IPS-18a (cell line): Measurements from ENCODE around the gene HLA-E.
"Not testable (repeated sequence)": the region's sequence is repeated elsewhere in the genome, so short reads cannot be mapped to it uniquely, and the experiment has no call there.

Source experiments
- H3K27ac ChIP-seq: one replicate; pipeline ENCODE4 v1.5.1; 2013; ENCODE audit warnings: low read length
- H3K27me3 ChIP-seq: one replicate; pipeline ENCODE4 v1.6.1; 2013; ENCODE audit warnings: mild to moderate bottlenecking, low read length; ENCODE audit not compliant: control insufficient read depth, insufficient read depth
- H3K36me3 ChIP-seq: one replicate; pipeline ENCODE4 v1.6.1; 2013; ENCODE audit warnings: low read depth, low read length; ENCODE audit not compliant: control insufficient read depth
- H3K4me1 ChIP-seq: one replicate; pipeline ENCODE4 v1.6.1; 2013; ENCODE audit warnings: low read depth, low read length; ENCODE audit not compliant: control insufficient read depth
- H3K4me3 ChIP-seq: one replicate; pipeline ENCODE4 v1.5.1; 2013; ENCODE audit warnings: low read length
- H3K9ac ChIP-seq: one replicate; pipeline ENCODE4 v1.6.1; 2013; ENCODE audit warnings: mild to moderate bottlenecking, low read length, moderate library complexity
- H3K9me3 ChIP-seq: one replicate; pipeline ENCODE4 v1.6.1; 2013; ENCODE audit warnings: low read depth, low read length; ENCODE audit not compliant: control insufficient read depth

HLA-E gene

DNA sequence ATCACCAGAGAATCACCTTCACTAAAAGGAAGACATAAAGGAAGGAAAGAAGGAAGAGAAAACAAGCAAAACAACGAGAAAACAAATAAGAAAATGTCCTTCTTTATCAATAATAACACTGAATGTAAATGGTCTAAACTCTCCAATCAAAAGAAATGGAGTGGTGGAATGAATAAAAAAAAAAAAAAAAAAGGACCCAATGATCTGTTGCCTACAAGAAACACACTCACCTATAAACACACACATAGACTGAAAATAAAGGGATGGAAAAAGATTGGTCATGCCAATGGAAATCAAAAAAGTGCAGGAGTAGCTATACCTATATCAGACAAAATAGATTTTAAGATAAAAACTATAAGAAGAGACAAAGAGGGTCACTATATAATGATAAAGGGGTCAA lies 30.2 kb upstream of the HLA-E start:
- no peak overlapping the region for H3K27ac ChIP-seq
- peaks cover 93% of the 10 kb centered on the region for H3K27me3 ChIP-seq
- no peak overlapping the region for H3K9ac ChIP-seq
- H3K9me3 ChIP-seq = no peaks in the 10 kb centered on the region
- no peak overlapping the region for H3K4me3 ChIP-seq
- no peaks in the 10 kb centered on the region for H3K4me1 ChIP-seq
- H3K36me3 ChIP-seq = no peaks in the 10 kb centered on the region

DNA sequence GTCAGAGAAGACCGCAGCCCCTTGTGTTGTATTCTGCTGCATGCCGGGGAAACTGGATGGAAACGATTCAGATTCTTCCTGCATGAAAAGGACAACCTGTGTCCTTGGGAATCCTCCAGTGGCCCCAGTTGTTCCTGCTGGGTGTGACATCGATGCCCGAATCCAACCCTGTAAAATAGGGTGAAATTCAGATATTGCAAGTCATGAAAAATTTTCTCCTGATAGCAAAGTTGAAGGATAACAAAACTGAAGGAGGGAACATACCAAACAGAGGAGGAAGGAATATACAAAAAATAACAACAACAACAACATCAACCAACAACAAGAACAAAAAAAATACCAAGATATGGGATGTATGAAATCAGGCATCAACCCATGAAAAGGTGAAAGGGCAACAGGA lies 28.3 kb upstream of the HLA-E start:
- Histone ChIP-seq H3K27ac (no peak overlapping the region), H3K9me3 (no peaks in the 10 kb centered on the region), H3K4me1 (no peaks in the 10 kb centered on the region), H3K36me3 (no peaks in the 10 kb centered on the region), H3K4me3 (no peak overlapping the region), H3K27me3 (peaks cover 93% of the 10 kb centered on the region), H3K9ac (no peak overlapping the region)

DNA sequence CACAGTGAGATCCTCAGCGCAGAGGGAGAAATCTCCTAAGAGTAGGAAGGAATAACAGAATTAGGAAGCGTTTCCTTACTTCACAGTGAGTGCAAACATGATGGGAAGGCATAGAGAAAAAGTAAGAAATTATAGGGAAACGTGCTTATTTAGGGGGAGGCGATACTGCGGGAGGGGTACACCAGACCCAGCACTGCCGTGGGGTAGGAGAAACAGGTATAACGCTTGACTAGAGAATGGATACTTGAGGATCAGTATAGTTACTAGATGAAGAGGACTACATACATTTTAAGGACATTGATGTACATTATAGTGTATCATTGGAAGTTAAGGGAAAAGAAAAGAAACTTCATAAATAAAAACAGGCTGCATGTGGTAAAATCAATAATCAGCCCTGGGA lies 26.8 kb upstream of the HLA-E start:
- Histone ChIP-seq H3K27ac (no peak overlapping the region), H3K9me3 (no peaks in the 10 kb centered on the region), H3K27me3 (peaks cover 100% of the 10 kb centered on the region), H3K4me3 (no peak overlapping the region), H3K4me1 (no peaks in the 10 kb centered on the region), H3K9ac (no peak overlapping the region), H3K36me3 (no peaks in the 10 kb centered on the region)

DNA sequence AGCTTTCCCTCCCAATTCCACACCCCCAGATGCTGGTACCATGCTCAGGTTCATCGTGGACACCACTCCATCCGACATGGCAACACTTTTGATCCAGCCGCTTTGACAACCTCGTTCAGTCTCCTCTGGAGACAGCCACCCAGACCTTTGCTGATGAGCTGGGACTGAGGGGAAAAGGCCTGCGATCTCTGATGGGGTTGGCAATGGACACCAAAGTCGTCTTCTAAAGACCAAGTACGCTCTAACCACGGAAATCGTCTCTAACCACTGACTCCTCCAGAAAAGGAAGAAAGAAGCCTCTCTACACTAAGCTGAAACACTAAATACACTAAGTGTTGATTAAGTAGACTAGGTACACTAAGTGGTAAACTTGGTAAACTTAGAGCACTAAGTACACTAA lies 26.1 kb upstream of the HLA-E start:
- Histone ChIP-seq H3K9me3 (no peaks in the 10 kb centered on the region), H3K4me3 (no peak overlapping the region), H3K4me1 (no peaks in the 10 kb centered on the region), H3K9ac (no peak overlapping the region), H3K27ac (no peak overlapping the region), H3K36me3 (no peaks in the 10 kb centered on the region), H3K27me3 (peaks cover 99% of the 10 kb centered on the region)

DNA sequence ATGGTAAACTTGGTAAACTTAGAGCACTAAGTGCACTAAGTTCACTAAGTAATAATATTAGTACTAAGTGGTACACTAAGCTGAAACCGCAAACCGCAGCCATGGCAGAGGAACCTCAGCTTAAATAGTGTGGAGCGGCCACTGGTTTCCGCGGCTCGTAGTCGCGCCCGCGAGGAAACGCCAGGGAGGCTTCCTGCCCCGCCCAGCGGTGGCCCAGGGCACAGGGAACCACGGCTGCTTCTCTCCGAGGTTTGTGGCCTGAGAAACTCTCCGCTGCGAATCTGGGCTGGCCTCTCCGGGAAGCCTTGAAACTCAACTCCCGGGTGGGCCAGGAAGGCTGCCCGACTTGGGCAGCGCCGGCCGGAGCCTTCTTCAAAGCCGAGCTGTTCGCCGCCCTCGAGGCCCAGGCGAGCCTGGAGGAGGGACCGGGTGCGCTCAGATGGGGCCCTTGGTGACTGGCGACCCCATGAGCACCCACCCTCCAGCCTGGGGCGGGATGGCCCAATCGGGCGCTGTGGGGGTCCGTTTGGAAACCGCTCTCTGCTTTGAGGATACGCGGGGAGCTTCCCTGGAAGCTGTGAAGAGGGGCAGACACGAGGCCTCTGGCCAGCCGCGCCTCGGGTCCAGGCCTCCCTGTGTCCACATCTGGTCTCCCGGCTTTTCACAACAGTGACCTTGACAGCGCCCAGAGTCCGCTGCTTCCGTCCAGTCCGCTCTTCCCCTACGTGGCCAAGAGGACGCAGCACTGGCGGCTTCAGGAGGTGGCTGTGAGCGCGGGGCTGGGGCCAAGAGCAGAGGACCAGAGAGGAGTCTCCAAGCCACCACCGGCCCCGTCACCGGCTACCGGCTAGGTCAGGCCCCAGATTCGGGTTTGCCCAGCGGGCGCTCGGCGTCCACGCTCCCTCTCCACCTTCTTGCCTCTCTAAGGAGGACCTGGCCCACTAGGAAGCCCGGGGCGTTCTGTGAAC lies 25.4 kb upstream of the HLA-E start:
- no peaks in the 10 kb centered on the region for H3K36me3 ChIP-seq
- H3K27me3 ChIP-seq = peaks cover 98% of the 10 kb centered on the region
- no peak overlapping the region for H3K27ac ChIP-seq
- no peak overlapping the region for H3K9ac ChIP-seq
- no peak overlapping the region for H3K4me3 ChIP-seq
- no peaks in the 10 kb centered on the region for H3K4me1 ChIP-seq
- no peaks in the 10 kb centered on the region for H3K9me3 ChIP-seq

DNA sequence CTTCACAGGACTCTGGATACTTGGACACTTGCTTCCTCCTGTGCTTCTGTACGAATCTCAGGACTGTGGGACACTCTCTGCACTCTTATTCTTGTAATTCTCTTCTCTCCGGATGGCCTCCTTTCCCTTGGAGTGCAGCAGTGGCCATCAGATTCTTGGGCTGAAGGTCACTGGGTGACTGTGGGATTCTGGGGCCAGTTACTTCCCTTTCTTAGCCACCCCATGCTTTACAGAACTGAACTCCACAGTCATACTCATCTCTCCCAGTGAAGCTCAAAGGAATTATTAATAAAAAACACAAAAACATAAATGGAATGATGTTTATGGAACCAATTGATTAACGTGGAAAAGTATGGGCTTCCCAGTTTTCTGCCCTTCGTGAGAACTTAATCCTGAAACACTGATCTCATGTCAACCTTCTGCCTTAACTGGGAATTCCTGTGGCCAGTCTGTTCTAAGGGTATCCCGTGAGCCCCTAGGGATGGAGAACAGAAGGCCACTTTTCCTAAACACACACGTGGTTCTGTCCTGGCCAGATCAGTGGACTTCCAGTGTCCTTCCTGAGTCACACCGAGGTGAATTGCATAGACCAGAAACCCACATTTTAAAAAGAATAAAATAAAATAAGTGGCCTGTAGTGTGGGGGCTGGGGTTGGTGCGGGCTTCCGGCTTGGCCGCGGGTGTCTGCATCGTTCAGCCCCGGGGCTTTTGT lies 23.6 kb upstream of the HLA-E start:
- peak overlapping the region; percentile 66 for H3K4me3 ChIP-seq
- H3K9ac ChIP-seq = no peak overlapping the region
- H3K27ac ChIP-seq = no peak overlapping the region
- H3K9me3 ChIP-seq = no peaks in the 10 kb centered on the region
- no peaks in the 10 kb centered on the region for H3K4me1 ChIP-seq
- H3K36me3 ChIP-seq = no peaks in the 10 kb centered on the region
- peaks cover 98% of the 10 kb centered on the region for H3K27me3 ChIP-seq

DNA sequence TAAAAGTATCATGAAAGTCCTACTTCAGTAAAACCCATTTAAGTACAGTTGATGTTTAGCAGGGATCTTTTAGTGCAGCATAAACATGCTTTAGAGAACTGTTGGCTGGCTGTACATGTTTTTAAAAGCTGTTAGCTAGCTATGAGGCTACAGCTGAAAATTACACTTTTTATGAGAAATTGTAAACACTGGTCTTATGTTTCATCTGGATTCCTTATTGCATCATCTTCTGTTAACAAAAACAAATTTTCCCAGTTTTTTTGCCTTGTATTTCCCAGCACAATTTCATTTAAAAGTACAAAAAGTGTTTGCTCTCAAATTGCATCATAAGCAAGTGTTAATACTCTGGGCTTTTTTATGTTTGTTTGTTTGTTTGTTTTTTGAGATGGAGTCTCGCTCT lies 18.3 kb upstream of the HLA-E start:
- no peaks in the 10 kb centered on the region for H3K4me1 ChIP-seq
- H3K4me3 ChIP-seq = no peak overlapping the region
- no peaks in the 10 kb centered on the region for H3K36me3 ChIP-seq
- H3K9ac ChIP-seq = no peak overlapping the region
- H3K27me3 ChIP-seq = peaks cover 54% of the 10 kb centered on the region
- no peak overlapping the region for H3K27ac ChIP-seq
- H3K9me3 ChIP-seq = no peaks in the 10 kb centered on the region

DNA sequence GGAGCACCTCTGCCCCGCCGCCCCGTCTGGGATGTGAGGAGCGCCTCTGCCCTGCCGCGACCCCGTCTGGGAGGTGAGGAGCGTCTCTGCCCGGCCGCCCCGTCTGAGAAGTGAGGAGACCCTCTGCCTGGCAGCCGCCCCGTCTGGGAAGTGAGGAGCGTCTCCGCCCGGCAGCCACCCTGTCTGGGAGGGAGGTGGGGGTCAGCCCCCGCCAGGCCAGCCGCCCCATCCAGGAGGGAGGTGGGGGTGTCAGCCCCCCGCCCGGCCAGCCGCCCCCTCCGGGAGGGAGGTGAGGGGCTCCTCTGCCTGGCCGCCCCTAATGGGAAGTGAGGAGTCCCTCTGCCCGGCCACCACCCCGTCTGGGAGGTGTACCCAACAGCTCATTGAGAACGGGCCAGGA lies 14.2 kb upstream of the HLA-E start:
- not testable (repeated sequence) for H3K27ac ChIP-seq, H3K36me3 ChIP-seq, H3K4me3 ChIP-seq, H3K9ac ChIP-seq, H3K9me3 ChIP-seq, H3K4me1 ChIP-seq
- H3K27me3 ChIP-seq = peaks cover 43% of the 10 kb centered on the region

DNA sequence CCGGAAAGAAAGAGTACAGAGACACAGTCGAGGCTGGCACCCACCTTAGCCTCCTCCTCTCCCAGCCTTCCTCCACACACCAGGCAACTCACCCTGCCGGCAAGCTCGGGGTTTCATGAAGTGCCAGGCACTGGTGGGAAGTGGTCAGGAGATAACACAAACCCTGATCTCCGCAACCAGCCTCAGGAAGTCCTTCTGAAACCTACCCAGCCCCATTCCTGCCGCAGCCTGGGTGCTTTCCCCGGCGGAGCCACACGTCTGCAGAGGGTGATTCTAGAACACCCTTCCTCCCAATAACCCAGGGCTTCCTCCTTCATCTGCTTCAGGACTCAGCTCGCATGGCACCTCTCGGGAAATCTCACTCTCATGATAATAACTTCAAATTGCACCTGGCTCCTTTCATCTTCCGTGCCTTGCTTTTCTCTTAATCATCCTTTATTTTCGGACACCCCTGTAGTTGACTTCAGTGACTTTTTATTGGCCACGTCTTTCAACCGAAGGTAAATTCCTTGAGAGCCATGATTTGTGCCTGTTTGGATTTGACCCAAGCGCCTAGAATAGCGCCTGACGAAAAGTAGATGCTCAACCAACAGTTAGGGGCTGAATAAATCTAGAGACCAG lies 8.7 kb upstream of the HLA-E start:
- Histone ChIP-seq H3K36me3 (no peaks in the 10 kb centered on the region), H3K4me3 (no peak overlapping the region), H3K9me3 (no peaks in the 10 kb centered on the region), H3K4me1 (no peaks in the 10 kb centered on the region), H3K9ac (no peak overlapping the region), H3K27me3 (peaks cover 59% of the 10 kb centered on the region), H3K27ac (no peak overlapping the region)

DNA sequence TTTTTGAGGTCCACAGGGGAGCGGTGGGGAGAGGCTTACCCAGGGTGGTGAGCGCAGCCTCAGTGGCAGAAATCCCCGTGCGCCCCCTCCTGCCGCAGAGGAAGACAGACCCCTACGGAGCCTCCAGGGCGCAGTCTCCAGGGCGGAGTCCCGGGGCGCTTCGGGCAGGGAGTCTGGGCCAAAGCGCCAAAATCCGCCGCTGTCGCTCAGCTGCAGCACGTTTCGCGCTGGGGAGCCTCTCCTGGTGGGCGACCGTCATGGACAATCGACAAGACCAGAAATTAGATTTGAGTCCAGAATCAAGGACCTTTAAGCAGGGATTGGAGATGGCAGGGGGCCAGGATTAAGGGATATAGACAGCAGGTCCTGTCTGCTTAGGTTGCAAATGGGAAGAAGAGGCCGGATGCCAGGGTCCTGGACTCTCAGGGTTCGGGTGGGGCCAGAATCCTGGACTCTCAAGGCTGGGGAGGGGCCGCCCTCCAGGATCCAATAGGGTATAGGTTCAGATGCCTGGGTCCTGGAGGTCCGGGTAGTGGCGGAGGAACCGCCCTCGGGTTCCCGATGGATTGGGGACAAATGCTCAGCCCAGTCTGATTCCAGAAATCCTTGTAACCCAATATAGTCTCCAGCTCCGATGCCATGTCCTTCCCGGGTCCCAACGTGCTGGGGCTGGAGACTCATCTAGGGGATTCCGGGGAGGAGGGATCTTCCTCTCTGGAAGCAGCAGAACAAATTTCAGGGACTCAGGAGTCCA lies 7.9 kb upstream of the HLA-E start:
- H3K9ac ChIP-seq = no peak overlapping the region
- peaks cover 59% of the 10 kb centered on the region for H3K27me3 ChIP-seq
- H3K4me1 ChIP-seq = no peaks in the 10 kb centered on the region
- H3K36me3 ChIP-seq = no peaks in the 10 kb centered on the region
- no peak overlapping the region for H3K27ac ChIP-seq
- no peaks in the 10 kb centered on the region for H3K9me3 ChIP-seq
- no peak overlapping the region for H3K4me3 ChIP-seq

DNA sequence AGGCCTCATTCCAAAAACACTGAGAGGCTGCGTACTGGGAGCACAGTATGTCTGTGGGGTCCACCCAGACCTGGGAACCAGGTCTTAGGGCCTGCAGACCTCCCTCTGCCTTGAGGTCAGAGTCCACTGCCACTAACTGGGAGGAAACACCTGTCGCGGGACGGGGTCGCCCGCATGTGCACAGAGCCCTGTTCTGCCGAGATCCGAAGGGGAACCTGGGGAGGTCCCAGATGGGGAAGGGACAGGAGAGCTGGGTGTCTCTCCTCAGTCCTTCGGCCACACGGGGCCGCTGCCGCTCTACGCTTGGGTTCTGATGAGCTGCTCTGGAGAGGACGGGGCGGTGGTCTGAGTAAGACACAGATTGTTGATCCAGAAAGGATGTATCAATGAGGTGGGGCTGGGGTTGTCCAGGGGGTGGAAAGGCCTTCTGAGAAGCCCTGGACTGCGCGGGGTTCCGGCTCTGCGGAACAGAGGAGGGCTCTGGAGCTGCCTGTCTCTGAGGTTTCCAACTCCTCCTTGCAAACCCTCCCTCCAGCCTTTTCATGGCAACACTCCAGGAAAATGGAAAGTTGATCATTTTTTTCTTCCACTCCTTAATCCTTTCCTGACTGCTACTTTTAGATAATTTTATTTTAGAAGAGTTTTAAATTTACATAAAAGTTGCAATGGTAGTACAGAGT lies 7.2 kb upstream of the HLA-E start:
- not testable (repeated sequence) for H3K4me1 ChIP-seq, H3K27ac ChIP-seq, H3K9ac ChIP-seq, H3K36me3 ChIP-seq, H3K4me3 ChIP-seq, H3K9me3 ChIP-seq
- peaks cover 59% of the 10 kb centered on the region for H3K27me3 ChIP-seq
